Stimulated activated CD8-positive, alpha-beta memory T cell treated with anti-CD3 and anti-CD28 coated beads, Interleukin-12 subunit alpha, Interleukin-12 subunit beta, amount 100 ng/mL, for 4 hours (primary cell): Measurements from ENCODE around the gene FRMPD1.
"Not testable (repeated sequence)": the region's sequence is repeated elsewhere in the genome, so short reads cannot be mapped to it uniquely, and the experiment has no call there.

Experiments used
- DNase-seq: peaks from one replicate; pipeline ENCODE4 v3.0.0-alpha.2; 2020; ENCODE audit warnings: low read depth

FRMPD1 gene, protein sequence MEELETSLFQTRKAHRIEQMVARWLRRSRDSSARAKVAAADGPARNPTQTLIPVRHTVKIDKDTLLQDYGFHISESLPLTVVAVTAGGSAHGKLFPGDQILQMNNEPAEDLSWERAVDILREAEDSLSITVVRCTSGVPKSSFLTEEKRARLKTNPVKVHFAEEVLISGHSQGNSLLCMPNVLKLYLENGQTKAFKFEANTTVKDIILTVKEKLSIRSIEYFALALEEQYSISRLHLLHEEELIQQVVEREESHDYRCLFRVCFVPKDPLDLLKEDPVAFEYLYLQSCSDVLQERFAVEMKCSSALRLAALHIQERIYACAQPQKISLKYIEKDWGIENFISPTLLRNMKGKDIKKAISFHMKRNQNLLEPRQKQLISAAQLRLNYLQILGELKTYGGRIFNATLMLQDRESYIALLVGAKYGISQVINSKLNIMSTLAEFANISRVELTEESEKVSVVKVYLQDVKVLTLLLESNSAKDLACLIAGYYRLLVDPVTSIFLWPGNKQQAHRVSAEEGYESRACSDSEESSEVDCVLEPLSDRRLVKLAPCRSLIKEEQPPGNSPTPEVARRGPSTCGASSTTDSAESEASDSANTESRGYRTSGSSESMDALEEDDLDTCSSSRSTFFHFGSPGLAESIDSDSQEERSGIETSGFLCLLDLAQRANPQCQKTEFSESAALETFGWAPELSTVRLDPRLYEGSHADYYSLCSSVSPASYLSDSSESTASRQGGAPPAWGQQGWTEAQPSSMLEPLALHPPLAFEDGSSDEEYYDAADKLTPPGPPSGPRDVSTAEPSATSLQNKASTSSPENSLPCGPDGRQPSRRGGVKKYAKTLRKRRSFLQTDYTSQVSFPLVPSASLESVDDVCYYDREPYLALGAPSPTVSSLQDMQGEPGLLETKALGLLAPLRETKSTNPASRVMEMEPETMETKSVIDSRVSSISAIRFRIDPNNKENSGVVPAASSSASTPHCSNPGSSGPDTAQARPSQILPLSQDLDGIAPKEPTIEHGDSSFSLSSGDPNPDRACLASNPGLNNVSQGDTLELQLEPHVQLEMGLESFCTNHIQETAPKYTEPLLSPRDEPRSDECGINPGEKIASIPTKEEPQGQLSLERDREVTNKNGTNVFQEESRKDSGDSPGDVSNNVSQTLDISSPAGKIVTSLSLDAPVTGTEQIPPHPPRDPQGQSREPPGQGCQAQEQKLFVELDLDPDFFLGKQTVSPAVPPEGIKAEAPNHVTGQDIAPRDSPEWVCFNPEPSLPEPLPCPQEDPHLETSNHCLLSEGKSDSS (N-terminal part only)

DNA sequence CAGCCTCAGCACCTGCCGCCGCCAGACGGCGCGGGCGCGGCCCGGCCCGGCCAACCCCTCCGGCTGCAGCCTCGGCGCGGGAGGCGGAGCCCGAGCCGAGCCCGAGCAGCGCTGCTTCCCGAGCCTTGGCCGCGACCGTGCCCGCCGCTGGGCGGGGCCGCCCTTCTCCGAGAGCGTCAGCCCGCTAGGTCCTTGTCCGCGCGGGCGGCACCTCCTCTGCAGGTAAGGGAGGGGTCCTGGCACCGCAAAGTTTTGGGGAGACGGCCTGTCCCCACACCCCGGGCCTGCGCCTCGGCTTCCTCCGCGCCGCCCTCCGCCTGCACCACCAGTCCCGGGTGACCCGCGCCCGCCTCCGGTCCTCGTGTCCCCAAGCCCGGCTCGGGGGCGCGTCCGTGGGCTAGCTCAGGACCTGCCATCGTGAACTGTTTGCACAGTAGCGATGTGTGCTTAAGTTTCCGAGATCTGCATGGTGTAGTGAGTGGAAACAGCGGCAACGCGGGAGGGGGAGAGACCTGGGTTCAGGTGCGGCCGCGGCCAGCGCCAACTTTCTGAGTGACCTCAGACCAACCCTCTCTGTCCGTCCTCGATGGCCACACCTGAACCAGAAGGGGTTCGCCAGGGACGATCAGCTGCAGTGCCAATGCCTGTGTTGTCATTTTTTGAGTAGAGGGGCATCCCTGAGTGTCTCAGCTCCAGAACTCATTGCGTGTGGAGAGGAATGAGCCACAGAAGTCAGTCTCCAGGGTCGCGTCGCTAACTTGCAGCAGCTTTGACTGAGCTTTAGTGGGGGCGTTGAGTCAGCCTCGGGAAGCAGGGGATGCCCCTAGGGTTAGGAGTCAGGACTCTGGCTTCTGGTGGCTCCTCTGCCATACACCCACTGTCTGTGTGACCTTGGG is at the start of gene FRMPD1:
TSS of gene FRMPD1 (plus strand) at position 82 of the 896 bp plus-strand sequence. CDS start 41,688 bp downstream, outside the sequence.
- peak; percentile 29 for DNase-seq

DNA sequence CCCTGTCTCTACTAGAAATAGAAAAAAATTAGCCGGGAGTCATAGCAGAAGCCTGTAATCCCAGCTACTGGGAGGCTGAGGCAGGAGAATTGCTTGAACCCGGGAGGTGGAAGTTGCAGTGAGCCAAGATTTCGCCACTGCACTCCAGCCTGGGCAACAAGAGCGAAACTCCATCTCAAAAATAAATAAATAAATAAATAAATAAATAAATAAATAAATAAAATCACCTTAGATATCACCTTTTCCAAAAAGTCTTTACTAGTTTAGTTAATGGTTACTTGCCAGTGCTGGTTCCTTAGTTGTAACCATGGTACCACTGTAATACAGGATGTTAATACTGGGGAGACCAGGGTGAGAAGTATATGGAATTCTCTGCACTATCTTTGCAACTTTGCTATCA is 48.7 kb upstream of the FRMPD1 start:
- DNase-seq = not testable (repeated sequence)

DNA sequence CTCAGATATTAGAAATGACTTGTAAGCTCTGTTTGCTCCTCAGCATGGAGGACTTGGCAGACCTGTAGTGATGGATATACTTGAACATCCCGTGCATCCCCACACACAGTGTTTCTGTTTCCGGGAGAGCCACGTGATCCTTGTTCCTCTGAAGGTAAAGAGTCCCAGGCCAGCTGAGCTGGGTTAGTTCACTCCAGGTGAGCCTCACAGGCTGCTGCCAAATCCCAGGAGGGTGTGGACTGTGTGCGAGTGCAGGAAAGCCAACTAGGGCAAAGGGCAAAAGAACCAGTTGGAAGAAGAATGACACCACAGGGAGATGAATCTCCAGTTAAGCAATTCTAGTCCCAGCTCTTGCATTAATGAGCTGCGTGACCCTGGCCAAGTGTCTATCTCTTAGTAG is 47.9 kb upstream of the FRMPD1 start:
- DNase-seq = no peak

DNA sequence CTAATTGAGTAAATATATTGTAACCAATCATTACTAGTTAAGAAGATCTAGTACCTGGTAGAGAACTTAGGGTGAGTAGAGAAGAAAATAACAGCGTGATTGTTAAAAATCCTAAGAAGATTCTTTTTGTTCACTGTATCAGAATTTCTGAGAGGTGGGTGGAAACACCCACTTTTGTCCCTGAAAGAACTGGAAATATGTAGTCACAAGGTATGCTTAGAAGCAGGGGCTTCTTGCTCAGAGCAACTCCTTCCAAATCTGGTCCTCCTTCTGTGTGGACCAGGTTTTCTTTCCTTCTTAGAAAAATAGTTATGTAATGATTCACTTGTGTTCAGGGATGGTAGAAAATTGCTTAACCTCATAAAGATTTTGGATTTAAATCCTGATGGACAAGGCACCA is 46.5 kb upstream of the FRMPD1 start:
- no peak for DNase-seq

DNA sequence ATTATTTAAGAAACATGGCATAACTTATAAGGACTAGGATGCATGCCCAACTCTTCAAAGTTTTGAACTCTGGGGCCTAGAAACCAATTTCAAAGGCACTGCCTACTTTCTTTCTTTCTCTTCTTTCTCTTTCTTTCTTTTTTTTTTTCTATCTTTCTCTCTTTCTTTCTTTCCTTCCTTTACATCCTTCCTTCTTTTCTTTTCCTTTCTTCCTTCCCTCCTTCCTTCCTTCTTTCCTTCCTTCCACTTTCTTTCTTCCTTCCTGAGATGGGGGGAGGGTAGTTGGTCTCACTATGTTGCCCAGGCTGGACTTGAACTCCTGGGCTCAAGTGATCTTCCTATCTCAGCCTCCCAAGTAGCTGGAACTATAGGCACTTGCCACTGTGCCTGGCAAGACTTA is 42.5 kb upstream of the FRMPD1 start:
- DNase-seq = no peak

DNA sequence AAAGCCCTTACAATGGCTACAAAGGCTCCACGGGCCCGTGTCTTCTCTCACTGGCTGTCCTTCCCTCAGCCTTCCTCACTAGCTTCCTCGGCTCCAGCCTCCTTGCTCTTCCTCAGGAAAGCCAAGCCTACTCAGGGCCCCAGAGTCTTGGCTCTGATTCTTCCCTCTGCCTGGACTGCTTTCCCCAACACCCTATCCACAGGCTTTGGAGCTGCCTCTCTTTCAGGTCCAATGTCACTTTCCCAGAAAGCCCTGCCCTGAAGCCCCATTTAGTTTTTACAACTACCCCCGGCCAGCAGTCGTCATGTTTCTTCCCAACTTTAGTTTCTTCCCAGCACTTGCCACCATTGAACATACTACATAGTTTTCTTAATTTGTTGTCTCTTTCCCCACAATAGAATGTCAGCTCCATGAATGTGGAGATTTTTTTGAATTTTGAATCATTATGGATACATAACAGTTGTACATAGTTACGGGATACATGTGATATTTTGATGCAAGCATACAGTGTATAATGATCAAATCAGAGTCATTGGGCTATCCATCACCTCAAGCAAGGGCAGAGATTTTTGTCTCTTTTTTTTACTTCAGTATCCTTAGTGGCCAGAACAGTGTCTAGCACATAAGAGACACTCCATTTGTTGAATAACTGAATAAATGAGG is 40.9 kb upstream of the FRMPD1 start:
- DNase-seq = no peak

DNA sequence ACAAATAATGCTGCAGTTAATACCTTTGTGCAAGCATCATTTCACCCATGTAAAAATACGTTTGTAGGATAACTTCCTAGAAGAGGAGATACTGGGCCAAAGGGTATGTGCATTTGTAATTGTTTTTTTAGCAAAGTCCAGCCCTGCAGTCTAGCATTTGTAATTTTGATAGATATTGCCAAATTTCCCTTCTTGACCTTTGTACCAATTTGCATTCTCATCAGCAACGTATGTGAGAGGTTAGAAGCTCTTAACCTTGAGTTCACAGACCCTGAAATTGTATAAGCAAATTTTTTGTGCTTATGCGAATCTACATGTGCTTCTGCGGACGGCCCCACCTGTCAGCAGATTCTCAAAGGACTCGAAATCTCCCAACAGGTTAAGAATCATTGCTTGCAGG is 39.7 kb upstream of the FRMPD1 start:
- no peak for DNase-seq

DNA sequence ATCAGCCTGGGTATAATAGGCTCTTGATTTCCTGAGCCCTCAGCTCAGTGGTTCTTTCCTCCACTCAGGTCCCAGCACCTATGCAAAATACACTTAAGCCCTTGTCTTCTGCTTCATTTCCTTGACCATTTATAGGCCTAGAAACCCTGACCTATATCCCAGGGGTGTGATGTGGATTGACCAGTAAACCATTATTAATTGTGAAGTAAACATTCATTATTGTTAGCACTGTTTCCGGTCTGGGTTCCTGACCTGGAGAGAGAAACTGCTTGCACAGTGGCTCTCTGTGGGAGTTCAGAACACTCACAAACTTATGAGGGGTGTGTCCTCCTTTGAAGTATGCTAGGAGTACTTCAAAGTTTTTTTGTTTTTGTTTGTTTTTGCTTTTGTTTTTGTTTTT is 38.8 kb upstream of the FRMPD1 start:
- no peak for DNase-seq

DNA sequence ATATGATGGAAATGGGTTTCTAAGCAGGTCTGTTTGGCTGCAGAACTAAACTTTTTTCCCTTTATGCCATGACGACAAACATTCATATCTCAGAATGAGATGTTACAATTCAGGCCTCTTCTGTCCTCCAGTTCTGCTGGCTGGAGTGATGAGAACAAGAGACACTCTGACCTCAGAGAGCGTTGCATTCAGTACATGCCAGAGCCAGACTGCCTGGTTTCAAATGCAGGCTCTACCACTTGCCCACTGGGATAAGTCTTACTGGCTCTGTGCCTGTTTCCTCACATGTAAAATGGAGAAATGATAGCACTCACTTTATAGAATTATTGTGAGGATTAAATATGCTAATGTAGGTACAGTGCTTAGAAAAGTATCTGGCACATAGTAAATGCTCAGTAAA is 33.6 kb upstream of the FRMPD1 start:
- DNase-seq = no peak

DNA sequence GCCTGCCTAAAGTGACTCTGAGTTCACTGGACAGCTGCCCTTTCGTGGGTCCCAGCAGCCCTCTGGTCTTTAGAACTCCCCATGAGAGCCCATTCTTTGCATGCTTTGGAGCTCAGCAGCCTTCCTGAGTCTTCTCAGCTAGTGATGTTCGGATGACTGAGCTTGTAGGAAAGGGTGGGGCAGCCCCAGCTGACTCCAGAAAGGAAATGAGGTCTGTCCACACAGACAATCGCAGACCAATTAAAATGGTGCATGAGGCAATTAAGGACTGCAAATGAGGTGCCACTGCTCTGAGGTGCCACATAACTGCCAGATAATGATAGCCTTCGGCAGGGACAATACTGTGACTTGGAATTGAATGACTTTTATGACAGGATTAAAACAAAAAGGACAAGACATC is 32.9 kb upstream of the FRMPD1 start:
- DNase-seq = no peak

DNA sequence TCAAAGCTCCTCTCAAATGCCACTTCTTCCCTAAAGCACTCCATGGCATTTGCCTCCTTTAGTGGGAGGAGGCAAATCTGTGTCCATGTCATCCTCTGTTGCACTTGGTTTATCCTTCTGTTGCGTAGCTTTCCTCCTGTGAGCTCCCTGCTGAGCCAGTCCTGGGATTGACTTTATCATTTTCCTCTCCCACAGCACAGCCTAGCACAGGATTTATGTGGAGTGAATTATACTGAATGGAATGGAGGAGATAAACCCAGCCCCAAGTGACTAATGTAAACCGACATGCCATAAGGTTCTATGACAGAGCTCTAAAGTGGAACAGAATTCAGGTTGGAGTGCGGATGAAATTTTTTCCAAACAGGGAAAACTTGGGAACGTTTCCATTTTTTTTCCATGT is 31.9 kb upstream of the FRMPD1 start:
- DNase-seq = no peak

DNA sequence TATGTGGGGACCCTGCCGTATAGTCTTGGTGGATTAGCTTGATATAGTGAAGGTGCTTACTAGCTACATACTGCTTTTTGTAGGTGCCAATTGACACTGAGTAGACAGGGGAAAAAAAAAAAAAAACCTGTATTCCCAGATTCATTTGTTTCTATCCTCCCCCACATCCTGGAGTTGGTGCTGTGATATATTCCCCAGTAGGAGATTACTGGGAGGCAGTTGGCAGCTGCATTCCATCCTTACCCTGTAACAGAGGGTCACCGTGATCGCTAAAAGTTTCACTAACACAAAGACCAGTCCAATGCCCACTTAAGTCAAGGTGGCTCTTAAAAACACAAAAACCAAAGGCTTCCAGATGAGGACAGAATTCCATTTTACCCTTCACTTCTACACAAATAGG is 30.9 kb upstream of the FRMPD1 start:
- DNase-seq = no peak

DNA sequence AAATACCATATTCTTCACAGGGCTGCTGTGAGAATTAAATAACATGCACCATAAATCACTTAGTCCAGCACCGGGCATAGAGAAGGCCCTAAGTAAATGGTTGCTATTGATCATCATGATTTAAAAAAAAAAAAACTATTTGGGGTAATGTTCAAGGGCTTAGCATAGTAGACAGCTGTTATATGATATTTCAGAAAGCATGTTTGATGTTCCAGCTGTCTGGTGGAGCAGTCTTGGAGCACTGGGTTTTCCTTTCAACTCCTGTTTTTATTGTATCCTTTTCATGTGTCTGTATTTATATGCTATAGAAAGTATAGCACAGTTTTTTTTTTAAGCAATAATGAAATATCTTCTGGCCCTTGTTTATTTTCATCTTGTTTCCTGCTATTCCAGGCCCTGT is 30.4 kb upstream of the FRMPD1 start:
- DNase-seq = no peak

DNA sequence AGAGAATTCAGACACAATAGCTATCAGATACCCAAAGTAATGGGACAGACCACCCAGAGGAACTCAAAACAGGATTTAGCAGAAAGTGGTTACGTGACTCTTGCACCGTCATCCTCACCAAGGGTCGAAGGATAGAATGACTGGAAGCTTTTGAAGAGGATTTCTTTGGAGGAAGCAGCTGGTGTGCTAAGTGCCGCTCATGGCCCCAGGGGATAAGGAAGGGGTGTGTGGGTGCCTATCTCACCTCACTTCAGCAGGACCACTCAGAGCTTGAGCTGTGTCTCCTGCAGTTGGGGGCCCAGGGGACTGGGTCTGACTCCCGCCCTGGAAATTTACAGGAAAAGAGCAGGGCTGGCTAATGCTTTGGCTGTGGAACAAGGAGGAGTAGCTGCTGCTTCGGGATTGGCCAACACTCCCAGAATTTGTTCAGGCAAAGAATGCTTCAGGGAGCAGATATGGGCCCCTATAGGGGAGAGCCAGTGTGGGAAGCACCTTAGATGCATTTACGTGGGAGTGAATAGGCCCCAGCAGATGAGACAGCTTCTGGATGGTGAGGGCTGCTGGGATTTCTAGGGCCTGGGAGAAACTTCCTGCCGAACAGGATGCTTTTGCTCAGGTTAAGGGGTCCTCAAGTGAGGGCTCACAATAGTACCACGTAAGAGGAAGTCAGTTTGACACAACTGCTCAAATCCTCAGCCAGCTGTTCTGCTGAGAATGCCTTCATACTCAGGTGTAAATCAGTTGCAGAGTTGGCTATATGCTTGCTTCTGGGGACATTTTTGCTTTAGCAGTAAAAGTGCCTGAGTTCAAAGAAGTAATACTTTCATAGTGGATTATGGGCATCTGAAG is 29.3 kb upstream of the FRMPD1 start:
- DNase-seq = no peak

DNA sequence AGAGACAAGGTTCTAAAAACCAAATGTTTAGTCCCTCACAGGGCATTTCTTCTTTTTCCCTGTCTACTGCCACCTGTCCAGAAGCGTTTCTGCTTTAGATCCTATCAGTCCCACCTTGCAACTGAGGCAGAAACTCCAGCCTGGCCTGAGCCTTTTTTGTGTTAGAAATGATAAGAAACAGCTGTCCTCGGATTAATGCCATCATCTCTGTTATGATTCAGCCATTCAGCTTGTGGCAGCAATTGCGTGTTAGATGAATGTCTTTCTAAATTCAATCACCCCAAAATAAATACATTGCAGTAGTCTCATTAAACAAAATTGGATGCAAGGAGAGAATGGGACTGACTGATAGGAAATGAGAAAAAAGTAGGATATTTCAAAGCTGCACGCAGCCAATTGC is 28.3 kb upstream of the FRMPD1 start:
- no peak for DNase-seq

DNA sequence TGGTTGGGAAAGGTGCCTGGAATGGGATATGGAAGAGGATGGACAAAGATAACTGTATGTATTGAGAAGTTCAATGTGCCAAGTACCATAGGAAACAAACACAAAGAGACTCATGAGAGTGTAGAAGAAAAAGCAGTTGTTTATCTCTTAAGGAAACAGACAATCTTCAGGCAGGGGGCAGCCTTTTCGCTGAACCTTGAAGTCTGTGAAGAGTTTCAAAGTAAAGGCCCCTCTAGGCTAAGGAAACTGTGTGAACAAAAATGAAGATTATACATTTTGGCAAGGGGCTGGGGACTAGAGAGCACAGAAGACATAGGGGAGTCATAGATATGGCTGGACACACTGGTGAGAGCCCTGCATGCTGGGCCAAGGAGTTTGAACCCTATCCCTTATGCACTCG is 27.5 kb upstream of the FRMPD1 start:
- DNase-seq = no peak

DNA sequence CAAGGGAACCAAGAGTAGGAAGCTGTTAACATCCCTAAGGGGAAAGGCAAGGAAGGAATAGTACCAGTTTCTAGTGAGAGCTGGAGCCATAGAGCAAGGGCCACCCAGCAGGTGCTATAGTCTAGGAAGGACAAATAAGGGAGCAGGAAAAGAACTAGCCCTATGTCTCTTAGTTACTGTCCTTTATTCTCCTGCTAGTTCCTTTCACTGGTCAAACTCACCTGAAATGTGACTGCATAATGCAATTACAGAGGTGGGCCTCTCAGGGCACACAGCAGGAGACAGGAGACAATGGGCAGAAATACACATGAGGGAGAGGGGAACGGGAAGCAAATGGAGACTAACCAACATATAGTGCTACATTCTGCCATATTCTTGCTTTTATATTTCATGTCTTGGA is 26.7 kb upstream of the FRMPD1 start:
- no peak for DNase-seq

DNA sequence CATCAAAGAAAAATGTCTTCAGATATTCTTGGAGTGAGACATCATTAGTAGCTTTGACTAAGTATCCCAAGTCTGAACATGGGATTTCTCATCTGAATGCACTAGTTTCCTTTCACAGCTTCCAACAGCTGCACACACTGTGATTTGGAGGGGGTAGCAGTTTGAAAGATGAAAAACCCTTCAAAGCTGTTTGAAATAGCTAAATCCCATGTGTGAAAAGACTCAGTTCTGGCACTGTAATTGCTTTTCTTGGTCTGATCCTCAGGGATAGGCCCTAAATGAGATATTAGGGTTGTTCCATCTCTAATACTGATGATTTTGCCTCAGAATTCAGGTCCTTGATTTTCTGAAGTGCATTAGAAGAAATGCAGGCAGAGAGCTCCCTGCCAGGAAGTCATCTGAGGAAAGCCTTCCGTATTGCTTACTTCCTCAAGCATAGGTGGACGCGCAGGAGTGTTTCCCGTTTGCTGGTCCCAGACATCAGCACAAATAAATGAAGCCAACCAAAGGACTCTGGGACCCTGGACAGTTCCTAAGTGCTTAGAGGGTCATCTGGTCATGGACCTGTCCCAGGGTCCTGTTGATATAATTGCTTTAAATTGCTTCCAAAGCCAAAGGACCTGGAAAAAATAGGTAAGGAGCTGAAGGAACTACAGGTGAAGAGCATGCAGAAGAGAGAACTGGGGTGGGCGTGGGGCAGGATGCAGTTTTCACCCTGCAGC is 25.6 kb upstream of the FRMPD1 start:
- no peak for DNase-seq

DNA sequence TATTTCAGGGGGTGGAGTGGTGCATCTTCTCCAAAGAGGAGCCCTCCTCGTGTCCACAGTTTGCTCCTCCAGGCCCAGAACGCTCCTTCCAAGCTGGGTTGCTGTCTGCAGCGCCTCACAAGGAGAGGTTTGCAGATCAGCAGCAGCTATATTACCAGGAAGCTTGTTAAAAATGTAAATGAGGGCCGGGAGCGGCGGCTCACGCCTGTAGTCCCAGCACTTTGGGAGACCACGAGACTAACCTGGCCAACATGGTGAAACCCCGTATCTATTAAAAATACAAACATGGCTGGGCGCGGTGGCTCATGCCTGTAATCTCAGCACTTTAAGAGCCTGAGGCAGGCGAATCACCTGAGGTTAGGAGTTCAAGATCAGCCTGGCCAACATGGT is 25.0 kb upstream of the FRMPD1 start:
- no peak for DNase-seq
